Retinal pigment epithelial cell (primary cell): ENCODE measurements around the gene MYO5A.
"Not testable (repeated sequence)": the region's sequence is repeated elsewhere in the genome, so short reads cannot be mapped to it uniquely, and the experiment has no call there.

Source experiments
- DNase-seq: peaks from one replicate; pipeline ENCODE4 v3.0.0-alpha.2; 2010; ENCODE audit warnings: low read depth
- H3K4me3 ChIP-seq: 2 replicates; pipeline ENCODE4 v1.5.1; 2011; ENCODE audit warnings: mild to moderate bottlenecking, low read length, control low read depth, moderate library complexity
- CTCF ChIP-seq: conservative IDR thresholded peaks from 2 replicates; pipeline ENCODE4 v1.5.1; 2011; ENCODE audit warnings: low read depth, low read length, control low read depth, inconsistent platforms

Gene MYO5A

DNA sequence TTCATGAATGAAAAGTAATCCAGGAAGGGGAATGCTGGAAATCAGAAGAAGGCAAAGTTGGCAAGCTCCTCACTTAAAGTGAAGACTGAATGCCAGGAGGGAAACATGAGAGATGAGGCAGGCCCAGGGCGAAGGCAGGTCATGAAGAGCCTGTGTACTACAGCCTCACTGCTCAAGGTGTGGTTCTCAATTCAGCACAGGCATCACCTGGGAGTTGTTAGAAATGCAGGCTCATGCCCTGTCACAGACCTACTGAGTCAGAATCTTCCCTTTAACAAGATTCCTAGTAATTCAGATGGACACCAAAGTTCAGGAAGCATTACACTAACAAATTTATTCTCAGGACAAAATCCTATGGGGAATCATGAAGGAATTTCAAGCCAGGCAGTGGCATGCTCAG lies 14.2 kb downstream of the MYO5A start:
- no peak for TF ChIP-seq CTCF
- no peak for DNase-seq
- H3K4me3 ChIP-seq: no peak overlapping the region

DNA sequence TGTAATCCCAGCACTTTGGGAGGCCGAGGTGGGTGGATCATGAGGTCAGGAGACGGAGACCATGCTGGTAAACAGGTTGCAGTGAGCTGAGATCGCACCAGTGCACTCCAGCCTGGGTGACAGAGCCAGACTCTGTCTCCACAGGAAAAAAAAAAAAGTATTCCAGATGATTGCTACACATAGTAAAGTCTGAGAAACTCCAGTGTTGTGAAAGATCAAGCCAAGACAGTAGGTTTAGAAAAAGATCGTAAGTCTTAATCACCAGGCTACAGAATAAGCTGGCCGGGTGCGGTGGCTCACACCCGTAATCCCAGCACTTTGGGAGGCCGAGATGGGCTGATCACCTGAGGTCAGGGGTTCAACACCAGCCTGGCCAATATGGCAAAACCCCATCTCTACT lies 15.8 kb downstream of the MYO5A start:
- not testable (repeated sequence) for H3K4me3 ChIP-seq, DNase-seq

- DNase-seq: no peak
These were observed 17.6 kb downstream of the MYO5A start for GRCh38 chr15:52511084-52511483.

DNA sequence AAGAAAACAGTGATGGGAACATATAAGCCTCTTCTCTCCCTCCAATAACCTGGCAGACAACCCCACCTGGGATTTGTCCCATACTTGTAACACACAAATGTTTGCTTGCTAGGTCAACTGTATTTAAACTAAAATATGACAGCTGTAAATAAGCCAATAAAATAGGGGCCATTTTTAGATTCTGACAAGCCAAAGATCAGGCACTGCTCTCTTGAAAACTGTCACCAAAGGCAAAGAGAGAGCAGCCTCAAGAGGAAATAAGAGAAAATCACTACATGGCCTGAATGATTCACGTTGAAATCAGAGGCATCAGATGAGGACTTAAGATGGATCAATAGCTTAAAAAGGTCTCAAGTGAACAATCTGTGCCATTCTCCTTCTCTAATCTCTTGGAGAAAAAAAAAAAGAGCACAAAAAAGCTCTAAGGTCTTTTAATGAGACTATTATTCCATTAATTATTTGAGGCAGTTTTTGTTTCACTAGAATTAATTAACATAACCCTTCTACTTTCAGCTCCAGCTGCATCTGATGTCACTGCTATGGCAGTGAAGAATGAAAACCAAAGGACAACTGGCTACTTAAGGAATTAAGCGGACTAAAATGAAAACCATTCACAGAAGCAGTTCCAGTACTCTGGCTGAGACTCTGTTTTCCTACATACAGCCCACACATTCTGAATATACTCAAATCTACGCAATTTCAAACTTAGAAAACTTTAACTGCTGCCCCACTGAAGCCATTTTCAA lies 19.0 kb downstream of the MYO5A start:
- no peak overlapping the region for H3K4me3 ChIP-seq
- TF ChIP-seq CTCF: no peak
- DNase-seq: no peak

More at GRCh38 chr15:52511084-52511483, 17.6 kb downstream of the MYO5A start:
- H3K4me3 ChIP-seq: no peak overlapping the region
- TF ChIP-seq CTCF: no peak

- no peak overlapping the region for H3K4me3 ChIP-seq
- no peak for TF ChIP-seq CTCF
- no peak for DNase-seq
These were observed 22.1 kb downstream of the MYO5A start for GRCh38 chr15:52506549-52506948.

GRCh38 chr15:52505151-52505550 lies 23.5 kb downstream of the MYO5A start:
- no peak for DNase-seq
- H3K4me3 ChIP-seq: no peak overlapping the region
- TF ChIP-seq CTCF: no peak

- DNase-seq: no peak
- H3K4me3 ChIP-seq: no peak overlapping the region
- no peak for TF ChIP-seq CTCF
These were observed 24.7 kb downstream of the MYO5A start for GRCh38 chr15:52503788-52504496.
